NCI-H345 treated with DMSO at 0.1 percent for 48 hours (cell line): ENCODE results near the gene PKP4.
"Not testable (repeated sequence)": the region's sequence is repeated elsewhere in the genome, so short reads cannot be mapped to it uniquely, and the experiment has no call there.

ENCODE experiments used
- DNase-seq: peaks from one replicate; lab custom pipeline; 2025; ENCODE audit not compliant: unreplicated experiment; lab: John Stamatoyannopoulos, UW

The PKP4 gene, protein sequence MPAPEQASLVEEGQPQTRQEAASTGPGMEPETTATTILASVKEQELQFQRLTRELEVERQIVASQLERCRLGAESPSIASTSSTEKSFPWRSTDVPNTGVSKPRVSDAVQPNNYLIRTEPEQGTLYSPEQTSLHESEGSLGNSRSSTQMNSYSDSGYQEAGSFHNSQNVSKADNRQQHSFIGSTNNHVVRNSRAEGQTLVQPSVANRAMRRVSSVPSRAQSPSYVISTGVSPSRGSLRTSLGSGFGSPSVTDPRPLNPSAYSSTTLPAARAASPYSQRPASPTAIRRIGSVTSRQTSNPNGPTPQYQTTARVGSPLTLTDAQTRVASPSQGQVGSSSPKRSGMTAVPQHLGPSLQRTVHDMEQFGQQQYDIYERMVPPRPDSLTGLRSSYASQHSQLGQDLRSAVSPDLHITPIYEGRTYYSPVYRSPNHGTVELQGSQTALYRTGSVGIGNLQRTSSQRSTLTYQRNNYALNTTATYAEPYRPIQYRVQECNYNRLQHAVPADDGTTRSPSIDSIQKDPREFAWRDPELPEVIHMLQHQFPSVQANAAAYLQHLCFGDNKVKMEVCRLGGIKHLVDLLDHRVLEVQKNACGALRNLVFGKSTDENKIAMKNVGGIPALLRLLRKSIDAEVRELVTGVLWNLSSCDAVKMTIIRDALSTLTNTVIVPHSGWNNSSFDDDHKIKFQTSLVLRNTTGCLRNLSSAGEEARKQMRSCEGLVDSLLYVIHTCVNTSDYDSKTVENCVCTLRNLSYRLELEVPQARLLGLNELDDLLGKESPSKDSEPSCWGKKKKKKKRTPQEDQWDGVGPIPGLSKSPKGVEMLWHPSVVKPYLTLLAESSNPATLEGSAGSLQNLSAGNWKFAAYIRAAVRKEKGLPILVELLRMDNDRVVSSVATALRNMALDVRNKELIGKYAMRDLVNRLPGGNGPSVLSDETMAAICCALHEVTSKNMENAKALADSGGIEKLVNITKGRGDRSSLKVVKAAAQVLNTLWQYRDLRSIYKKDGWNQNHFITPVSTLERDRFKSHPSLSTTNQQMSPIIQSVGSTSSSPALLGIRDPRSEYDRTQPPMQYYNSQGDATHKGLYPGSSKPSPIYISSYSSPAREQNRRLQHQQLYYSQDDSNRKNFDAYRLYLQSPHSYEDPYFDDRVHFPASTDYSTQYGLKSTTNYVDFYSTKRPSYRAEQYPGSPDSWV

DNA sequence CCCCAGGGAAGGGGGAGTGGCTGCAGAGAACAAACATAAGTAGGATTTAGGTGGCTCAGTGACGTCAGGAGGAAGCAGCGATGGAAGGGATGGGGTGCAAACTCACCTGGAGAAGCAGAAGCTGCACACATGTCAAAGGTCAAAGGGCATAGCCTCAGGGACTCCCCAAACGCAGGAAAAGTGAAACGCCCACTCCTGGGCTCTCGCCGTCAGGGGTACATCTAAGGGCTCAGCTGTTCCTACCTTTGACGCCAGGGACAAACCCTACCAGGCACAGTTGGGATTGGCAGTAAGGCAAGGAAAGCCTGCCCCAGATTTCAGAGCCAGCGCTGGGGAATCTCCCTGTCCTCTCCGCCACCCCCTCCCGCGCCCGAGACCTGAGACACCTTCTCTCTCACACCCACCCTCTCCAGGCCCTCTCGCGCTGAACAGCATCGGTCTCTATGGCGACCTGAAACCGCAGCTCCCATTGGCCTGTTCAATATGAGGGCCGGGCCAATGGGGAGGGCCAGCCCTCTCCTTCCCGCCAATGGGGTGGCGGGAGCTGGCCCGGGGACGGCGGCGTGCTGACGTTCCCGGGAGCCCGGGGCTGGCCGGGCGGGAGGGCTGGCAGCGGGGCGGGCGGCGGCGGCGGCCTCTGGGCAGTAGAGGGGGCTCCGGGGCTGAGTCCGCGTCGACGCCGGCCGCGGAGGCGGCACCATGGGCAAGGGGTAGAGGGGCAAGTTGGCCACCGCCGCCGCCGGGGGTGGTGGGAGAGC, at the start of gene PKP4, which contains the start of gene CCDC148:
Gene PKP4 (plus strand): TSS at position 644 of the 758 bp plus-strand sequence. CDS start 76,233 bp downstream, outside the sequence.
Gene CCDC148 (minus strand): TSS at position 445 of the 758 bp plus-strand sequence. CDS start 314 bp downstream, at position 131.
- peak; percentile 90 for DNase-seq

GRCh38 chr2:158407031-158407430, 49.7 kb upstream of the PKP4 start:
- DNase-seq = no peak

- no peak for DNase-seq
Observed at GRCh38 chr2:158410132-158410531, 46.6 kb upstream of the PKP4 start.

DNA sequence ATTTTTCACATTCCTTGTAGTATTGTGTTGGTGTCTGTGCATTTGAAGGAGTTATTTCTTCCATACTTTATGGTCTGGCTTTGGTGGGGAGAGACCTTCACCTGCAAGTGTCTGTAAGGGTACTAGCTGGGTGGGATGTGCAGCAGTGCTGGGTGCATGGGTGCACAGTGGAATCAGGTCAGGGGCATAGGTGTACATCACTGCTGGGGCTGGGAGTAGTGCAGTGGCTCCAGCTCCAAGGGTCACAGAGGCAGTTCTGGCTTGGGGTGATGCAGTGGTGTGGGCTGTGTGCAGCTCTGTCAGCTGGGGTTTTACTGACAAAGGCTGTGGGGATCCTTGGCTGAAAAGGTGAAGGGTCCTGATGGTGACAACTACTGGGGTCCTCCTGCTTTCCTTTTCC, 45.0 kb upstream of the PKP4 start:
- DNase-seq = no peak

GRCh38 chr2:158412206-158412605, 44.5 kb upstream of the PKP4 start:
- DNase-seq = no peak

DNA sequence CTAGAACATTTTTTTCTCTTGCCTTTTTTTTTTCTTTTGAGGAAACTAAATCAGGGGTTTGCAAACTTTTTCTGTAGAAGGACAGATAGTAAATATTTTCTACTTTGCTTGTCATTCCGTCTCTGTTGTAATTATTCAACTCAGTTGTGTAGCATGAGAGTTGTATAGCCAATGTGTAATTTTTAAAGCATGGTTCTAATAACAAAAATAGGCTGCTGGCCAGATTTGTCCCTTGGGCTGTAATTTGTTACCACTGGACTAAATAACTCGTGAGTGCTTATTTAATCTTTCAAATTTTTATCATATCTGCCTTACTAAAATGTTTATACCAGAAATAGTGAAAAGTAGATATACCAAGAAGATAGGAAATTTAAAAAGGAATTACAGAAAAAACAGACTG, 43.2 kb upstream of the PKP4 start:
- no peak for DNase-seq

DNA sequence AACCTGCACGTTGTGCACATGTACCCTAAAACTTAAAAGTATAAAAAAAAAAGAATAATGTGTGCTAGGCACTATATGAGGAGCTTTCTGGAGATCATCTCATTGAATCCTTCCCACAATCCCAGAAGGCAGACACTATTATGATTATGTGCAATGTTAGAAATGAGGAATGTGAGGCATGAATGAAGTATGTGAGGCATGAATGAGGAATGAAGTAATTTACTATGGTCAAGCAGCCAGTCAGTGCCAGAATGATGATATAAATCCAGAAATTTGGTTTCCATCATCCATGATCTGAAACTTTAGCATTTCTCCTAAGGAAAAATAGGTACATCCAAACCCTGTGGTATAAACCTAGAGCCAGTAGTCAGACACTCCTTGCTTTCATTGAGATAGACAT, 42.2 kb upstream of the PKP4 start:
- DNase-seq = no peak

- DNase-seq = no peak
Observed at GRCh38 chr2:158432117-158432516, 24.6 kb upstream of the PKP4 start.

- DNase-seq = not testable (repeated sequence)
Observed at GRCh38 chr2:158433716-158434115, 23.0 kb upstream of the PKP4 start.

GRCh38 chr2:158439062-158439461, 17.7 kb upstream of the PKP4 start:
- DNase-seq = not testable (repeated sequence)

- no peak for DNase-seq
Observed at GRCh38 chr2:158443606-158444005, 13.1 kb upstream of the PKP4 start.

DNA sequence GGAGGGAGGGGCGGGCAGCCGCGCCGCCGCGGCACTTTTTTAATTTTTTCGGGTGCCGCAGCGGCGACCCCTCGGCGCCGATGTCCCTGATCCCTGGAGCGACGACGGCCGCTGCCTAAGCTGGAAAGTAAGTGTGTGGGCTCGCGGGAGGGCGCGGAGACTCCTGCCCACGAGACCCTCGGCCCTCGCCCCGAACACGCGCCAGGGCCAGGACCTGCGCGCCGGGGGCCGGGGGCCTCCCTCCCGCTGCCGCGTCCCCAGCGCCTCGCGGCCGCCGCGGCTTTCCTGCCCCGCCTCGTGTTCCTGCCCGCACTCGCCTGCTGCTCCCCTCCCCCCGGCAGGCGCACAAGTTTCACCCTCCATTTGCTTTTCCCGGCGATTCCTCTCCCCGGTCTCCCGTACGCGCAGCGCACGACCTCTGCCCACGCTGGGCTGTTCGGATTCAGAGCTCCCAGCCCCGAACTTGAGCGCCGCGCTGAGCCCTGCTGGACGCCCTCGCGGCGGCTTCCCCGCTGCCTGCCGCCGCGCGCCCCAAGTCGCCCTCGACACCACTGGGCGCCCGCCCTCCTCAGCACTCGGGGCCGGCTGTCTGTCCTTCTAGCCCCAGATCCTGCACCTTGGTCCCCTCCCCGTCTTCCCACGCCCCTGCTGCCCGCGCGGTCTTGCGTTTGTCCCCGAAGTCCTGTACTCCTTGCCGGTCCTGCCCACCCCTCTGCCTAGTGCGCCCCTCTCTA, 507 bp downstream of the PKP4 start:
- peak; percentile 24 for DNase-seq

- DNase-seq = no peak
Observed at GRCh38 chr2:158457826-158458616, 1.3 kb downstream of the PKP4 start.

DNA sequence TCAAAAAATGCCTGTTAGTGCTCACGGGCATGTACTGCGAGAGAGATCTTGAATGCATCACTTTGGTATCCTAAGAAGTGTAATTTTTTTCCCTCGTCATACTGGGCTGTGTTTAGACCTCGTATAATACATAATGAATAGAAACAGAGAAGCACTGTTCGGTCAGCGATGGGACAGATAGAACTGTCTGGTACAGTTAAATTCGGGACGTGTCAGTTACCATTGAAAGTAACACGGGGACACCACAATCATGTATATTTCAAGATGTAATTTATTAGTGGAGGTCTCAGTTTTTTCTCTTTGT, 1.8 kb downstream of the PKP4 start:
- DNase-seq = no peak

- no peak for DNase-seq
Observed at GRCh38 chr2:158459161-158460003, 2.6 kb downstream of the PKP4 start.

DNA sequence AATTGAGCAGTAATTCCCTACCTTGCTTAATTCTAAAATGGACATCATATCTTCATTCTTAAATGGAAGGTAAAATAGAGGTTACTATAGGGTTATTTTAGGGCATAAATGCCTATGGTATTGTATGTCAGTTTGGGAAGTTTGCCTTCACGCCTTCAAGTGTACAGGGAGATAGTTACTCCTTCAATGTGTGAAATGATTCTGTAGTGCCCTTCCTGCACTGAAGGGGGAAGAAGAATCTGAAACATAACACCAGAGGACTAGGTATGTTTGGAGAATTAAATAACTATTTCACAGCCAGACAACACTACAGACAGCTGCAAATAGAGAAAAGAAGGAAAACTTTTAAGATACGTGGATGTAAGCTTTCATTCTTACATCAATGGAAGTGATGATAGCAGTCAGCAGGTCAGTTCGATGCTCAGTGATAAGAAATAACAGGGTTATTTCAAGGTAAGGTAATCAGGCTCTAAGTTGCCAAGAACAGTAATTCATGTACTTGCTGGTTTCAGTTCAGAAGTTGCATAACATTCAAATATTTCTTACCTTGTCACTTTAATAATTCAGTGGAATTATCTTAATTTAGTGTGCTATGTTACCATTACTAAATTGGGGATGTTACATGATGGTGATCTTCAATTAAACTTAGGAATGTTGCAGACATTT, 4.0 kb downstream of the PKP4 start:
- no peak for DNase-seq

- DNase-seq = no peak
Observed at GRCh38 chr2:158463496-158464095, 6.8 kb downstream of the PKP4 start.
